H9 (cell line): ENCODE results near the gene DAB2IP. TPM values are rescaled to one million over a fixed set of nuclear protein-coding genes. Genes with fewer than 3 reads are reported as not detected.

Source experiments
- DNase-seq: peaks from one replicate; pipeline ENCODE4 v3.0.0-alpha.2; 2017
- H2AFZ ChIP-seq: one replicate; pipeline ENCODE4 v1.6.1; 2013; ENCODE audit warnings: mild to moderate bottlenecking, low read length, control low read depth, moderate library complexity
- H2AK5ac ChIP-seq: 2 replicates; pipeline ENCODE4 v1.6.1; 2013; ENCODE audit warnings: low read length, control low read depth, mixed read lengths; ENCODE audit not compliant: insufficient read length
- H2BK120ac ChIP-seq: one replicate; pipeline ENCODE4 v1.6.1; 2013; ENCODE audit warnings: low read depth, mild to moderate bottlenecking, low read length, control low read depth, inconsistent platforms; ENCODE audit not compliant: poor library complexity, severe bottlenecking
- H2BK12ac ChIP-seq: 2 replicates; pipeline ENCODE4 v1.6.1; 2013; ENCODE audit warnings: low read length, control low read depth, mixed read lengths, low read depth; ENCODE audit not compliant: insufficient read length
- H2BK15ac ChIP-seq: 2 replicates; pipeline ENCODE4 v1.6.1; 2013; ENCODE audit warnings: low read depth, low read length, control low read depth
- H2BK20ac ChIP-seq: one replicate; pipeline ENCODE4 v1.6.1; 2013; ENCODE audit warnings: low read depth, mild to moderate bottlenecking, low read length, control low read depth, inconsistent platforms; ENCODE audit not compliant: poor library complexity, severe bottlenecking
- H2BK5ac ChIP-seq: 2 replicates; pipeline ENCODE4 v1.6.1; 2013; ENCODE audit warnings: low read length, control low read depth, mixed read lengths; ENCODE audit not compliant: insufficient read length
- H3K14ac ChIP-seq: 2 replicates; pipeline ENCODE4 v1.6.1; 2013; ENCODE audit warnings: low read length, control low read depth; ENCODE audit not compliant: insufficient read depth
- H3K18ac ChIP-seq: 2 replicates; pipeline ENCODE4 v1.6.1; 2013; ENCODE audit warnings: low read depth, mild to moderate bottlenecking, mixed read lengths, low read length, control low read depth; ENCODE audit not compliant: insufficient read length
- H3K23ac ChIP-seq: 2 replicates; pipeline ENCODE4 v1.6.1; 2013; ENCODE audit warnings: low read length, control low read depth, mixed read lengths, low read depth; ENCODE audit not compliant: insufficient read length
- H3K23me2 ChIP-seq: 2 replicates; pipeline ENCODE4 v1.6.1; 2013; ENCODE audit warnings: low read depth, mild to moderate bottlenecking, mixed read lengths, low read length, control low read depth; ENCODE audit not compliant: insufficient read length, poor library complexity, severe bottlenecking
- H3K27ac ChIP-seq: 2 replicates; pipeline ENCODE4 v1.5.1; 2013; ENCODE audit warnings: low read length, control low read depth, mixed read lengths, low read depth; ENCODE audit not compliant: insufficient read length
- H3K27me3 ChIP-seq: 2 replicates; pipeline ENCODE4 v1.6.1; 2013; ENCODE audit warnings: low read length, control low read depth, inconsistent platforms; ENCODE audit not compliant: insufficient read depth
- H3K4ac ChIP-seq: 2 replicates; pipeline ENCODE4 v1.6.1; 2013; ENCODE audit warnings: low read depth, mild to moderate bottlenecking, control low read depth, inconsistent platforms, low read length, moderate library complexity
- H3K4me1 ChIP-seq: 2 replicates; pipeline ENCODE4 v1.6.1; 2013; ENCODE audit warnings: low read length, control low read depth, inconsistent platforms; ENCODE audit not compliant: insufficient read depth
- H3K4me2 ChIP-seq: 2 replicates; pipeline ENCODE4 v1.6.1; 2013; ENCODE audit warnings: low read length, control low read depth, mixed read lengths; ENCODE audit not compliant: insufficient read length, insufficient read depth
- H3K56ac ChIP-seq: 2 replicates; pipeline ENCODE4 v1.6.1; 2013; ENCODE audit warnings: low read depth, mild to moderate bottlenecking, mixed read lengths, low read length, control low read depth; ENCODE audit not compliant: insufficient read length
- H3K79me1 ChIP-seq: 2 replicates; pipeline ENCODE4 v1.6.1; 2013; ENCODE audit warnings: low read depth, mild to moderate bottlenecking, moderate library complexity, low read length, control low read depth, inconsistent platforms; ENCODE audit not compliant: insufficient read depth, poor library complexity, severe bottlenecking
- H3K79me2 ChIP-seq: 2 replicates; pipeline ENCODE4 v1.6.1; 2013; ENCODE audit warnings: low read length, control low read depth, inconsistent platforms; ENCODE audit not compliant: insufficient read depth
- H3K9ac ChIP-seq: 2 replicates; pipeline ENCODE4 v1.6.1; 2013; ENCODE audit warnings: low read length, control low read depth, mixed read lengths; ENCODE audit not compliant: insufficient read length; ENCODE audit errors: extremely low read depth
- H3K9me3 ChIP-seq: one replicate; pipeline ENCODE4 v1.6.1; 2013; ENCODE audit warnings: low read depth, low read length, inconsistent platforms; ENCODE audit not compliant: control insufficient read depth
- H3T11ph ChIP-seq: one replicate; pipeline ENCODE4 v1.6.1; 2013; ENCODE audit warnings: mild to moderate bottlenecking, low read length, control low read depth, inconsistent platforms
- H4K20me1 ChIP-seq: one replicate; pipeline ENCODE4 v1.6.1; 2013; ENCODE audit not compliant: control insufficient read depth, insufficient read length, insufficient read depth
- H4K5ac ChIP-seq: 2 replicates; pipeline ENCODE4 v1.6.1; 2013; ENCODE audit warnings: low read depth, mild to moderate bottlenecking, mixed read lengths, low read length, control low read depth; ENCODE audit not compliant: insufficient read length
- H4K8ac ChIP-seq: replicated peaks from 2 replicates; pipeline ENCODE4 v1.6.1; 2013; ENCODE audit warnings: low read length, control low read depth, mixed read lengths, low read depth; ENCODE audit not compliant: insufficient read length
- H4K91ac ChIP-seq: 2 replicates; pipeline ENCODE4 v1.6.1; 2013; ENCODE audit warnings: low read depth, mild to moderate bottlenecking, moderate library complexity, mixed read lengths, low read length, control low read depth; ENCODE audit not compliant: insufficient read length
- H3K27ac Mint-ChIP-seq, 3 experiments: 2 replicates in 2 of 3; 3 replicates in 1 of 3; pipeline ENCODE4 v1.8.0; 2020 to 2021; ENCODE audit warnings: mixed read lengths in 3 of 3, mild to moderate bottlenecking in 1 of 3, moderate library complexity in 1 of 3
- H3K27me3 Mint-ChIP-seq: 2 replicates; pipeline ENCODE4 v1.8.0; 2021; ENCODE audit warnings: low read depth, mild to moderate bottlenecking, moderate library complexity, mixed read lengths
- H3K36me3 Mint-ChIP-seq, 3 experiments: 2 replicates in 2 of 3; 3 replicates in 1 of 3; pipeline ENCODE4 v1.8.0; 2020 to 2021; ENCODE audit warnings: low read depth in 3 of 3, mixed read lengths in 3 of 3; ENCODE audit not compliant: insufficient read depth in 1 of 3
- H3K4me1 Mint-ChIP-seq, 2 experiments: 2 replicates each; pipeline ENCODE4 v1.8.0; 2020; ENCODE audit warnings: mixed read lengths in 2 of 2
- H3K4me3 Mint-ChIP-seq, 2 experiments: 2 replicates in 1 of 2; 3 replicates in 1 of 2; pipeline ENCODE4 v1.8.0; 2020 to 2021; ENCODE audit warnings: mild to moderate bottlenecking in 2 of 2, mixed read lengths in 2 of 2, moderate library complexity in 1 of 2
- H3K9me3 Mint-ChIP-seq, 2 experiments: 2 replicates in 1 of 2; 3 replicates in 1 of 2; pipeline ENCODE4 v1.8.0; 2020; ENCODE audit warnings: mild to moderate bottlenecking in 2 of 2, mixed read lengths in 2 of 2, moderate library complexity in 1 of 2
- WGBS: extraction: QIAGEN DNeasy Blood & Tissue Kit; methylation state at CpG from one replicate; pipeline ENCODE4 v1.1.7; 2013; ENCODE audit warnings: missing lambda C conversion rate, low lambda C conversion rate, mixed read lengths; ENCODE audit not compliant: insufficient read length; ENCODE audit errors: extremely low coverage; 5-methylcytosine and 5-hydroxymethylcytosine counted together
- total RNA-seq: library from RNA; stranded (reverse); gene quantifications from 2 replicates; pipeline ENCODE4 v1.2.1, GENCODE V29; 2021
- TF ChIP-seq, protein P1 (sequence below): fragments of 200-600 bp; sonication (generic); conservative IDR thresholded peaks from 3 replicates; pipeline ENCODE4 v1.8.0; 2021; ENCODE audit warnings: antibody characterized with exemption, mild to moderate bottlenecking

DAB2IP gene
- total RNA-seq, 1 experiment from 2014 or later = 22.6 TPM

DNA sequence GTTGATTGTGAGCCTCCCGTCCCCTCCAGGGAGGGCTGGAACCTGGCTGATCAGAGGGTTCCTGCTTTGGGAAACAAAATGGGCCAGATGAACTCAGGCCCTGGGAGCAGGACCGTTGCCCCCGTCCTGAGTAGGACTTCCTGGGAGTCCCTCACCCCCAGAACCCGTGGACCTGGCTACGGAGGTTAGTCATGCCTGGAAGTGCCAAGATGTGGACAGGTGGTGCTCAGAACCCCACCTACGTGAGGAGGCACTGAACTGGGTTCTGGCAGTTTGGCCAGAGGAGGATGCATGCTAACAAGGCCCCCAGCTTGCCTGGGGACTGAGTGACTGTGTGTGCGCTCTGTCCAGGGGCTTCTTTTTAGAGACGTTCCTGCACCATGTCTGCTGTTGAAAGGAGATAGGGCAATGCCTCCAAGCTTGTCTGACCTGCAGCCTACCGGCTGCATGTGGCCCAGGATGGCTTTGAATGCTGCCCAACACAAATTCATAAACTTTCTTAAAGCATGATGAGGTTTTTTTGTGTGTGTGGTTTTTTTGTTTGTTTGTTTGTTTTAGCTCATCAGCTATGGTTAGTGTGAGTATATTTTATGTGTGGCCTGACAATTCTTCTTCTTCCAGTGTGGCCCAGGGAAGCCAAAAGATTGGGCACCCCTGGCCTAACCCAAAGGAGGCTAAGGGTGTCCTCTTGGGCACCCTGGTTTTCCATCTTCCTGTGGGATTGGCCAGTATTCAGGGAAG is 1.8 kb upstream of the DAB2IP start:
- Histone ChIP-seq H3K27ac (no peak overlapping the region), H3T11ph (no peak overlapping the region)

More for the DNA sequence above, 1.8 kb upstream of the DAB2IP start:
- Histone ChIP-seq H3K79me1 (no peaks in the 10 kb centered on the region), H2BK20ac (no peak overlapping the region), H4K8ac (no peak overlapping the region), H3K27me3 (no peaks in the 10 kb centered on the region), H2BK15ac (no peak overlapping the region), H2BK5ac (no peak overlapping the region), H3K4ac (no peak overlapping the region), H3K79me2 (peaks cover 3% of the 10 kb centered on the region; the same call in 1 of the 2 replicates), H3K9me3 (no peaks in the 10 kb centered on the region), H4K20me1 (no peaks in the 10 kb centered on the region), H4K5ac (no peak overlapping the region), H3K18ac (no peak overlapping the region), H3K4me1 (peaks cover 6% of the 10 kb centered on the region; the same call in 1 of the 2 replicates), H3K23ac (no peak overlapping the region), H3K23me2 (peaks cover 13% of the 10 kb centered on the region), H3K56ac (no peak overlapping the region), H3K4me2 (peak overlapping the region; percentile 7), H3K9ac (no peak overlapping the region), H2BK120ac (no peak overlapping the region), H3K14ac (peak overlapping the region; percentile 36; the same call in 1 of the 2 replicates), H2BK12ac (no peak overlapping the region), H2AFZ (no peak overlapping the region), H2AK5ac (no peak overlapping the region), H4K91ac (no peak overlapping the region)
- Mint-ChIP-seq H3K4me1 (peaks cover 58 to 71% of the 10 kb centered on the region in 2 experiments), H3K36me3 (peaks cover 0 to 2% (median 0%) of the 10 kb centered on the region in 3 experiments; a peak in 2 of 7 replicates), H3K9me3 (no peaks in the 10 kb centered on the region), H3K27ac (peak overlapping the region in 1 of 3 experiments; percentile 12; a peak in 2 of 7 replicates), H3K4me3 (peak overlapping the region; percentile 63 to 79), H3K27me3 (peaks cover 32% of the 10 kb centered on the region)
- TF ChIP-seq, protein P1, sequence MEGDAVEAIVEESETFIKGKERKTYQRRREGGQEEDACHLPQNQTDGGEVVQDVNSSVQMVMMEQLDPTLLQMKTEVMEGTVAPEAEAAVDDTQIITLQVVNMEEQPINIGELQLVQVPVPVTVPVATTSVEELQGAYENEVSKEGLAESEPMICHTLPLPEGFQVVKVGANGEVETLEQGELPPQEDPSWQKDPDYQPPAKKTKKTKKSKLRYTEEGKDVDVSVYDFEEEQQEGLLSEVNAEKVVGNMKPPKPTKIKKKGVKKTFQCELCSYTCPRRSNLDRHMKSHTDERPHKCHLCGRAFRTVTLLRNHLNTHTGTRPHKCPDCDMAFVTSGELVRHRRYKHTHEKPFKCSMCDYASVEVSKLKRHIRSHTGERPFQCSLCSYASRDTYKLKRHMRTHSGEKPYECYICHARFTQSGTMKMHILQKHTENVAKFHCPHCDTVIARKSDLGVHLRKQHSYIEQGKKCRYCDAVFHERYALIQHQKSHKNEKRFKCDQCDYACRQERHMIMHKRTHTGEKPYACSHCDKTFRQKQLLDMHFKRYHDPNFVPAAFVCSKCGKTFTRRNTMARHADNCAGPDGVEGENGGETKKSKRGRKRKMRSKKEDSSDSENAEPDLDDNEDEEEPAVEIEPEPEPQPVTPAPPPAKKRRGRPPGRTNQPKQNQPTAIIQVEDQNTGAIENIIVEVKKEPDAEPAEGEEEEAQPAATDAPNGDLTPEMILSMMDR = no peak
- no peak for DNase-seq
- no CpG with 5 or more reads among the region's 9 CpGs for WGBS
